Measurements from ENCODE around the gene TNFRSF1A. TPM values are rescaled to one million over a fixed set of nuclear protein-coding genes. Genes with fewer than 3 reads are reported as not detected.

Gene TNFRSF1A
- total and polyA plus RNA-seq, 7 donors: 38.8 to 224 (median 117) TPM

- Histone ChIP-seq H3K9me3 (no peaks in the 10 kb centered on the region), H3K4me1 (peaks cover 11% of the 10 kb centered on the region), H3K27ac (no peak overlapping the region), H3K4me3 (peak overlapping the region; percentile 71), H3K36me3 (ENCODE audit: insufficient read depth in 1 of 2, low read depth in 1 of 2) (no peaks in the 10 kb centered on the region), H3K27me3 (ENCODE audit: insufficient read depth in 3 of 3, low read length in 2 of 3) (no peaks in the 10 kb centered on the region)
- no peak for TF ChIP-seq CTCF (IDR thresholded peaks at IDR 0.05)
- DNase-seq: no peak
- intact Hi-C loops (cut with DNase I): loop anchor here (1.0 to 5.0 kb wide), 3 partner anchors 47 to 218 kb away; no protein-coding TSS in a partner anchor
- no peak for ATAC-seq
- WGBS, 3 donors: 89 to 93% (median 90%) methylated on average over 12 of the region's 12 CpGs
These were observed 62.6 kb downstream of the TNFRSF1A start for GRCh38 chr12:6279256-6279628.

Other genes with a start within 250 kb of the TNFRSF1A start
- 100 to 1,000 TPM in 3 of 4 donors, 10 to 100 TPM in 1; 99.3 to 206 (median 145) TPM for gene VWF, start 217.4 kb downstream of the TNFRSF1A start, total RNA-seq
- gene VWF, start 217.4 kb downstream of the TNFRSF1A start, polyA plus RNA-seq: 100 to 1,000 TPM in 1 of 3 donors, 10 to 100 TPM in 2; 49.6 to 122 (median 78.1) TPM
- 10 to 100 TPM; 23.0 to 40.2 (median 30.6) TPM for gene CD9, start 141.7 kb downstream of the TNFRSF1A start, total RNA-seq
- 10 to 100 TPM; 26.1 to 90.9 (median 45.4) TPM for gene CD9, start 141.7 kb downstream of the TNFRSF1A start, polyA plus RNA-seq
- gene PLEKHG6, start 31.4 kb downstream of the TNFRSF1A start, total RNA-seq: not detected
- under 1 TPM in 2 of 3 donors, not detected in 1; 0.20 to 0.39 TPM for gene PLEKHG6, start 31.4 kb downstream of the TNFRSF1A start, polyA plus RNA-seq
- gene SCNN1A, start 33.5 kb upstream of the TNFRSF1A start, total RNA-seq: under 1 TPM; 0.30 to 0.57 (median 0.48) TPM
- under 1 TPM; 0.03 to 0.39 (median 0.31) TPM for gene SCNN1A, start 33.5 kb upstream of the TNFRSF1A start, polyA plus RNA-seq
- gene LTBR, start 42.1 kb upstream of the TNFRSF1A start, total RNA-seq: 10 to 100 TPM; 23.7 to 38.6 (median 34.1) TPM
- 10 to 100 TPM; 15.3 to 38.8 (median 34.5) TPM for gene LTBR, start 42.1 kb upstream of the TNFRSF1A start, polyA plus RNA-seq
- under 1 TPM in 2 of 4 donors, not detected in 2; 0.28 to 0.29 TPM for gene CD27, start 102.9 kb upstream of the TNFRSF1A start, total RNA-seq
- under 1 TPM in 1 of 3 donors, not detected in 2; 0.10 TPM for gene CD27, start 102.9 kb upstream of the TNFRSF1A start, polyA plus RNA-seq
- gene TAPBPL, start 110.0 kb upstream of the TNFRSF1A start, total RNA-seq: 10 to 100 TPM in 1 of 4 donors, 1 to 10 TPM in 3; 6.4 to 11.3 (median 8.4) TPM
- gene TAPBPL, start 110.0 kb upstream of the TNFRSF1A start, polyA plus RNA-seq: 1 to 10 TPM; 4.6 to 8.4 (median 4.9) TPM
- 1 to 10 TPM; 1.5 to 6.2 (median 3.2) TPM for gene VAMP1, start 128.6 kb upstream of the TNFRSF1A start, total RNA-seq
- gene VAMP1, start 128.6 kb upstream of the TNFRSF1A start, polyA plus RNA-seq: 10 to 100 TPM in 1 of 3 donors, 1 to 10 TPM in 2; 1.9 to 16.9 (median 2.1) TPM
- gene MRPL51, start 151.2 kb upstream of the TNFRSF1A start, total RNA-seq: 100 to 1,000 TPM; 202 to 250 (median 227) TPM
- gene MRPL51, start 151.2 kb upstream of the TNFRSF1A start, polyA plus RNA-seq: 100 to 1,000 TPM; 153 to 217 (median 180) TPM
- gene NCAPD2, start 152.0 kb upstream of the TNFRSF1A start, total RNA-seq: 10 to 100 TPM; 10.1 to 13.4 (median 11.2) TPM
- gene NCAPD2, start 152.0 kb upstream of the TNFRSF1A start, polyA plus RNA-seq: 1 to 10 TPM; 3.9 to 9.5 (median 5.9) TPM
- gene GAPDH, start 192.4 kb upstream of the TNFRSF1A start, total RNA-seq: over 10,000 TPM in 2 of 4 donors, 1,000 to 10,000 TPM in 2; 7,136 to 10,782 (median 8,991) TPM
- gene GAPDH, start 192.4 kb upstream of the TNFRSF1A start, polyA plus RNA-seq: over 10,000 TPM in 2 of 3 donors, 1,000 to 10,000 TPM in 1; 9,788 to 18,891 (median 16,487) TPM
- 10 to 100 TPM; 12.6 to 26.3 (median 18.0) TPM for gene IFFO1, start 214.0 kb upstream of the TNFRSF1A start, total RNA-seq
- 1 to 10 TPM; 6.7 to 8.9 (median 8.3) TPM for gene IFFO1, start 214.0 kb upstream of the TNFRSF1A start, polyA plus RNA-seq
- gene NOP2, start 226.2 kb upstream of the TNFRSF1A start, total RNA-seq: 10 to 100 TPM; 29.8 to 62.2 (median 52.9) TPM
- gene NOP2, start 226.2 kb upstream of the TNFRSF1A start, polyA plus RNA-seq: 10 to 100 TPM; 44.1 to 67.0 (median 66.4) TPM

Data from psoas muscle (tissue), 8 donors.